GM12891 (cell line): ENCODE measurements around the gene STXBP5.

Experiments used
- POLR2A ChIP-seq: IDR thresholded peaks from 2 replicates; pipeline ENCODE4 v1.6.1; 2011; ENCODE audit warnings: low read depth, low read length, control low read depth
- POLR2AphosphoS5 ChIP-seq: IDR thresholded peaks from 2 replicates; pipeline ENCODE4 v1.6.1; 2011; ENCODE audit warnings: low read depth, low read length, control low read depth
- POU2F2 ChIP-seq: IDR thresholded peaks from 2 replicates; pipeline ENCODE4 v1.6.1; 2011; ENCODE audit warnings: low read depth, mild to moderate bottlenecking, control low read depth, low read length, moderate library complexity

DNA sequence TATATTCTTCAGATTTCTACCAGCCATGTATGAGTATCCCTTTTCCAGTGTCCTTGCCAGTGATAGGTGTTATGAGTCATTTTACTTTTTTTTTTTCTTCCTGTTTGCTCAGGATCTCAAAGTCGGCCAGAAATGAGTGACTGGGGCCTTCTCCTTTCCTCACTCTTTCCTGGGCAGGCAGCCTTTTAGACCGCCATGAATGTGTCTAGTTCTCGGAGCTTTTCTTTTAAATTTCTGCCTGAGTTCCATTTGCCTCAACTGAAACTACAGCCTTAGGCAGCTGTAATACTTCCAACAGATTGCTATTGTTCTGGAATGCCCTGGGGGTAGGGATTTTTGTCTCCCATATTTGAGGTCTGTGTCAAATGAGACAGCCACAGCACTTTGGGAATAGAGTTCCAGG lies 83.7 kb downstream of the STXBP5 start:
- TF ChIP-seq POLR2A (no peak), POLR2AphosphoS5 (no peak), POU2F2 (no peak)
